HG02588 (cell line): Measurements from ENCODE around the gene UNC45A.
"Not testable (repeated sequence)": the region's sequence is repeated elsewhere in the genome, so short reads cannot be mapped to it uniquely, and the experiment has no call there.

Experiments
- ATAC-seq: cut with Tn5 transposase; IDR thresholded peaks from one replicate; pipeline ENCODE4 v1.9.1; 2021; ENCODE audit warnings: mild to moderate bottlenecking, moderate library complexity; ENCODE audit not compliant: unreplicated experiment

UNC45A gene

GRCh38 chr15:90915808-90916440 lies 19.2 kb upstream of the UNC45A start:
- no peak for ATAC-seq

DNA sequence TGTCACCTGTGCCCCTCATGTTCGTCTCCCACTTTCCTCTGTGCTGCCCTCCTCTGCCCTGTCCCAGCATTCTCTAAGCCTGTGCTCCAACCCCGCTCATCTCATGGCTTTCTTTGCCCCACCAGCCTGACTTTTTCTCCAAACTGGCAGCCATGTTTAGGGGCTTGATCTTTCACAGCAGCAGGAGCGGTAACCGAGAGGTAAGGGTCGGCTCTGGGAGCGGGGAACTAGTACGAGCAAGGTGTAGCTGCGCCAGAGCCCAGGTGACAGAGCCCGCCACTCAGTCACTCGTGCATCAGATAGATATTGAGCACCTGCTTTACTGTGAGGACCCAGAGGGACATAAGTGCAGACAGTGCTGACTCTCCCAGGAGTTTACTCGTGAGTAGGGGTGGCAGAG lies 18.6 kb upstream of the UNC45A start:
- no peak for ATAC-seq

GRCh38 chr15:90917569-90917968 lies 17.5 kb upstream of the UNC45A start:
- ATAC-seq = no peak

GRCh38 chr15:90918034-90918788 lies 16.9 kb upstream of the UNC45A start:
- no peak for ATAC-seq

DNA sequence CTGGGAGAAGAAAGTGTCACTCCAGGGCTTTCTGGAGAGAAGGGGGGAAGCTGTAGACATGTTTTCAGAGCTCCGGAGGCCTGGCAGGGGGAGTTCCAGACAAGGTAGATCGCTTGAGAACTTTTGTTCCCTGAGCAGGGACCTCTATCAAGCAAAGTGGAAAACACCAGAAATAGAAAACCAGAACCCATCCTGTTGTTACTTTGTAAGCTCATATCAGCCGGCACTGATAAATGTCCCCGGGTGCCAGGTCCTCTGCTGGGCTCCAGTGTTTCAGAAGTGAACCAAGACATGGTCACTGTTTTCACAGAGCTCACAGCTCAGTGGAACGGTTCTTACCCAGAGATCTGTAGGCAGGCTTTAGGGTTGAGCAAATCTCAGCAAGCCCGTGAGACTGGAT lies 16.2 kb upstream of the UNC45A start:
- ATAC-seq = no peak

DNA sequence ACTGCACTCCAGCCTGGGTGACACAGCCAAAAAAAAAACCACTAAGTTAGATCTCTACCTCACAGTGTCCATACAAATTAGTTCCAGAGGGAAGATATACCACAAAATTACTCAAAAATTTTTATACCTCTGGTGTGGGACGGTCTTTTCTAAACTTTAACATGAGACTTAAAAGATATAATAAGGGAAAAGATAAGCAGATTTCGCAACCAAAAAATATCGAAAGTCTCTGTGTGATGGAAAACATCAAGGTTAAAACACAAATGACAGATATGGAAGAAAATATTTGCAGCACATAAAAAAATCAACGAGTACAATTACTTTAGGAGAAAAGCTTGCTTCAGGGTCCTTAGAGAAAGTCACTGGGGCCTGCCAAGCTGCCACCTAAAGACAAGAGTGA lies 13.2 kb upstream of the UNC45A start:
- ATAC-seq = no peak

DNA sequence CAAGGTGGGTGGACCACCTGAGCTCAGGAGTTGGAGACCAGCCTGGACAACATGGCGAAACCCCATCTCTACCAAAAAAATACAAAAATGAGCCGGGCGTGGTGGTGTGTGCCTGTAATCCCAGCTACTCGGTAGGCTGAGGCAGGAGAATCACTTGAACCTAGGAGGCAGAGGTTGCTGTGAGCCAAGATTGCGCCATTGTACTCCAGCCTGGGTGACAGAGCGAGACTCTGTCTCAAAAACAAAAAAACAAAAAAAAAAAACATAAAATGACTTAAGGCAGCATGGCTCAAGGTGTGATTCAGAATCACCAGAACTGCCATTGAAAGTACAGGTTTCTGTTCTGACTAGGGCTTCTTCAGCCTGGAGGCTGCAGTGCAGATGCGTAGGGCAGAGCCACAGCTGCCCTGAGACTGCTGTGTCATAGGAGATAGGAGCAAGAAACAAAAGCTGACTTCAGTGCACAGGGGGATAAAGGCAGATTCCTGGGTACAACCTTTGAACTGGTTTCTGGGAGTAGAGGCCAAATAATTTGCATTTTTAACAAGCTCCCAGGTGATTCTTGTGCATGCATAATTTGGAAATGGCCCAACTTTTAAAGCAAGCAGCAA lies 12.3 kb upstream of the UNC45A start:
- ATAC-seq = peak; percentile 57

GRCh38 chr15:90924375-90924774 lies 10.7 kb upstream of the UNC45A start:
- ATAC-seq = peak; percentile 70

DNA sequence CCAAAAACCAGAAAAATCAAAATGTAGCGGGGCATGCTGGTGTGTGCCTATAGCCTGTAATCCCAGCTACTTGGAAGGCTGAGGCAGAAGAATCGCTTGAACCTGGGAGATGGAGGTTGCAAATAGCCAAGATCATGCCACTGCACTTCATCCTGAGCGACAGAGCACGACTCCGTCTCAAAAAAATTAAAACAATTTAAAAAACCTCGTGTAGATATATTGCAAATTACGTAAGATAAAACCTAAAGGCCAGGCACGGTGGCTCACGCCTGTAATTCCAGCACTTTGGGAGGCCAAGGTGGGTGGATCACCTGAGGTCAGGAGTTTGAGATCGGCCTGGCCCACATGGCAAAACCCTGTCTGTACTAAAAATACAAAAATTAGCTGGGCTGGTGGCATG lies 8.3 kb upstream of the UNC45A start:
- ATAC-seq = not testable (repeated sequence)

- ATAC-seq = not testable (repeated sequence)
Measured at GRCh38 chr15:90928106-90928505, 7.0 kb upstream of the UNC45A start.

DNA sequence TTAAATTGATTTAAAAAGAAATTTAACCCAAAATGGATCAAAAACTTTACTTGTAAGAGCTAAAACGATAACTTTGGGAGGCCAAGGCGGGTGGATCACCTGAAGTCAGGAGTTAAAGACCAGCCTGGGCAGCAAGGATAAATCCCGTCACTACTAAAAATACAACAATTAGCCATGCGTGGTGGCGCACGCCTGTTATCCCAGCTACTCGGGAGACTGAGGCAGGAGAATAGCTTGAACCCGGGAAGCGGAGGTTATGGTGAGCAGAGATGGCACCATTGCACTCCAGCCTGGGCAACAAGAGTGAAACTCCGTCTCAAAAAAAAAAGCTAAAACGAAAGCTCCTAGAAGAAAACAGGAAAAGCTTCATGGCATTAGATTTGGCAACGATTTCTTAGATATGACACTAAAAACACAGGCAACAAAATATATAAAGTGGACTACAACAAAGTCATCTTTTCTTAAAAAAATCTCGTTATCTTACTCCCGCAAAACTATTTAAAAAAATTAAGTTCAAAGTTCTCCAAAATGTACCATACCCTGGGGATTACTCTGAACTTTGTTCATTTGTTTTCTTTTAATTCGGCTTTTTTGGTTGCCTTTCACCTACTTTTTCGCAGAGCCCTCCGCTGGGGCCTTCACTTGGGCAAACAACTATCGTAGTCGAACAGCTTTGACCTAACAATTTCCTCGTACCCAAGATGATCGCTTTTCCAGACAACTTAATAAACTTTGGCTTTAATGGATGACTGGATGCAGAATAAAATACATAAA lies 5.7 kb upstream of the UNC45A start:
- no peak for ATAC-seq

GRCh38 chr15:90930861-90931574 lies 4.1 kb upstream of the UNC45A start:
- ATAC-seq = no peak

- ATAC-seq = no peak
Measured at GRCh38 chr15:90931575-90931827, 3.6 kb upstream of the UNC45A start.

DNA sequence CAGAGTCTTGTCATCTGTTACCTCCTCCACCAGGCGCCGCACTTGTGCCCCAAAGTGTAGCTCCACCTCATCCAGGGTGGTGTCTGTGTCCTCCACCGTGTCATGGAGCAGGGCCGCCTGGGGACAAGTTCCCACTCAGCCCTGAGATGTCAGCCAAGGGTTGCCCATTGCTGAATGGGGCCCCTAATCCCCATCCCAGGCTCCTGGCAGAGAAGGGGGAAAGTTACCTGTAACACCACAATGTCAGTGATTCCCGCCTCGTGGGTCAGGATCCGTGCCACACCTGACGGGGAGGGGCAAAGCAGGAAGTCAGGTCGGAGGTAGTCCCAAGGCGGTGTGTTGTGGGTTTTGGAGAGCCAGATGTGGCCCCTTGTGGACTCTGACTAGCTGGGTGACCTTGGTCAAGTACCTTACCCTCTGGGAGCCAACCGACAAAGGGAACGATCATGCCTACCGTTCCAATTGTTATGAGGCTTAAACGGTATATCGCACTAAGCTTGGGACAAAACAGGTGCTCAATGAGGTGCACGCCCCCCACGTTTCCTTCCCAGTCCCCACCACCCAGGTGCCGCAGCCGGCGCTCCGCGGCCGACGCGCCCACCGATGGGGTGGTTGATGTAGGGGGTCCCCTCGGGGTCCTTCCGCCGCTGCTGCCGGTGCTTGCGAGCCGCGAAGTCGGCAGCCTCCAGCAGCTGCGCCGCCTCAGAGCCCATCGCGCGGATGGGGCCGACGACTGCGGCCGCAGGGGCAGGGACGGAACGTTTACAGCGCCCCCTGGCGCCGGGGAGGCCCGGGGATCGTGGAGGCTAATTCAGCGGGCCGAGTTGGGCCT lies 3.0 kb upstream of the UNC45A start, which contains the start of gene HDDC3:
HDDC3 (minus strand) TSS at position 722 of the 832 bp plus-strand sequence; CDS start at position 713, 9 bp downstream.
- ATAC-seq = peak; percentile 44

DNA sequence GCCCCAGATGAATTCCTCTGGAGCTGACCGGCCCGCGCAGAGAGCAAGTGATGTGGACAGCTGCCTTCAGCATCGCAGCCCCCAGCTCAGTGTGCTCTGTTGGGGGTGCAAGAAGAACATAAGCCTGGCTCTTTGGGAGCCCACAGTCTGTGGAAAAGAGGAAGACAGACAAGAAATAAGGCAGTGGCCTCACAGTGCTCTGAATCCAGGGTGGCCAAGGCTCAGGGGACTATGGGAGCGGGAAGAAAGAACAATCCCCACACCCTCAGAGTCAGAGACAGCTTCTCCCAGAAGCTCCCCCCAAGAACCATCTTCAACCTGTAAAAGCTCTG lies 2.5 kb upstream of the UNC45A start:
- no peak for ATAC-seq

GRCh38 chr15:90933301-90933700 lies 1.8 kb upstream of the UNC45A start:
- ATAC-seq = no peak

DNA sequence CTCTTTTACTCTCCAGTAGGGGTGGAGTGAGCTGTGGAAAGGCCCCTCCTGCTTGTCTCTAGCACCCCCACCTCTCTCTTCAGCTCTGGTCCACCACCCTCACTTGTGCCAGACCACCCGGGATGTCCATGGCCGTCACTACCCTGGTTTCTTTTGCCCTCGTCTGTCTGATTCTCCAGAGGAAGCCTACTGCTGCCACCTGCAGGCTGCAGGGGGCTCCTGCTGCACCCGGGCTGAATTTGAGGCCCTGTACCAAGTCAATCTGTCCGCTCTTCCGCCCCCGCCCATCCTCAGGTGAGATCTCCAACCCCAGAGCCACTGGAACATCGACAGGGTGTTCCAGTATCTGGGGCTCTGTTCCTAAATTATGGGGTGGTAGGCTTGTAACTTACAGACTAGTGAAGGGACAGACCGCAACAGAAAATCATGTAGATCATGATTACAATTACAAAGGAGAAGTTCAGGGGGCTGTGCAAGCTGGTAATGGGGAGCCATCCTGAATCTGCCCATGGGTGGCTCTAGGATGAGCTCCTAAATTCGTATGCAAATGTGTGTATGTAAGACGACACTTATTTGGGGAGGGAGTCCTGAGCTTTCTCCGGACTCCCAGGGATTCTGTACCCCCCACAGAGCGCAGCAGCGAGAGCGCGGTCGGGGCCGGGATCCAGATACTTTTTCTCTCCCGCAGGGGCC lies 683 bp upstream of the UNC45A start:
- peak; percentile 24 for ATAC-seq

DNA sequence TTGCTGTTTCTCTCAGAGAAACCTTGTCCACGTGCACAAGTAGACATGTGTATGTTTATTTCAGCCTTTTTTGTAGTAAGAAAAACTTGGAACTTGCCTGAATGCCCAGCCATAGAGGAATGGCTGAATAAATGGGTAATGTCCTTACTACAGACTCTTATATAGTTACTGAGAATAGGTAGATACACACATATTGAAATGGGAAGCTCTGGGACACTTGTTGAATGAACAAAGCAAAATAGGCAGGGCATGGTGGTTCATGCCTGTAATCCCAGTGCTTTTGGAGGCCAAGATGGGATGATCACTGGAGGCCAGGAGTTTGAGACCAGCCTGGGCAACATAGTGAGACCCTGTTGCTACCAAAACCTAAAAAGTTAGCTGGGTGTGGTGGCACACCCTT lies 1.7 kb downstream of the UNC45A start:
- ATAC-seq = no peak

DNA sequence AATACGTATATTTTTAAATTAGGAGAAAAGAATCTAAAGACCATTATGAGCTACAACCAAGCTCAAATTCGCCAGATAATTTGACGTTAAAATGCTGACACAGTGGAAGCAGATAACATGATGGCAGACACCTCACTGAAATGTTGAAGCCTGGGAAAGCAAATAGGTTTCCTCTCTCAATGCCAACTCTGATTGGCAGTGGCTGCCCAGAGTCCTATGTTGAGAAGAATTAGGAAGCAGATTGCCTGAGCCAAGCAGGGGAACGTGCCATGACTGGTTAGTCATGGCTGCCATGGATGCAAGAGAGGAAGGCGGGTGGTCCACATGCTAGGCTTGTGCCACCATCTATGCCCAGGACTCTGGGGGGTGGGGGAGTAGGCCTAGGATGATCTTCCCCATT lies 3.2 kb downstream of the UNC45A start:
- no peak for ATAC-seq

DNA sequence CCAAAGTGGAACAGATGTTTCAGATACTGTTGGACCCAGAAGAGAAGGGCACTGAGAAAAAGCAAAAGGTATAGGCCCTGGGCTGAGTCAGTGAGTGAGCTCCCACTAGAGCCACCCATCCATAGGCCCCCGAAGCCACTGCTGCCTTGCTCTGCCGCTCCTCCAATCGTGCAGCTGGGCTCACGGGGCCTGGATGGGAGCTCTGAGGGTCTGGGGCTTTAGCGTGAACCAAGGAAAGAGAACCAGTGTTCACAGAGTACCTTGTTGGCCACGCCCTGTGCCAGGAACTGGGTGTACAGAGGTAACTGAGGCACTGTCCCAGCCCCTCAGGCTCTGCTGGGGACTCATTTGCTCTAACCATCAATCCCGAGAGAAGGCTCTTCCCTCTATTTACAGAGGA lies 4.7 kb downstream of the UNC45A start:
- ATAC-seq = no peak
